Tibial nerve (tissue), 3 donors: ENCODE results near the gene FAM107B.

Experiments
- POLR2A ChIP-seq, 2 donors: fragments of 450-650 bp; IDR thresholded peaks; one replicate each; pipeline ENCODE4 v1.6.1; 2017; ENCODE audit warnings: antibody characterized with exemption in 2 of 2, mild to moderate bottlenecking in 2 of 2, moderate library complexity in 2 of 2
- TF ChIP-seq, protein P1 (sequence below), 5 experiments: fragments of 200-600 bp in 3 of 5; fragments of 450-650 bp in 2 of 5; sonication (generic) in 3 of 5; IDR thresholded peaks; one replicate each; pipeline ENCODE4 v1.5.1; 2016 to 2019; ENCODE audit warnings: antibody characterized with exemption in 5 of 5, mild to moderate bottlenecking in 3 of 5, moderate library complexity in 2 of 5

DNA sequence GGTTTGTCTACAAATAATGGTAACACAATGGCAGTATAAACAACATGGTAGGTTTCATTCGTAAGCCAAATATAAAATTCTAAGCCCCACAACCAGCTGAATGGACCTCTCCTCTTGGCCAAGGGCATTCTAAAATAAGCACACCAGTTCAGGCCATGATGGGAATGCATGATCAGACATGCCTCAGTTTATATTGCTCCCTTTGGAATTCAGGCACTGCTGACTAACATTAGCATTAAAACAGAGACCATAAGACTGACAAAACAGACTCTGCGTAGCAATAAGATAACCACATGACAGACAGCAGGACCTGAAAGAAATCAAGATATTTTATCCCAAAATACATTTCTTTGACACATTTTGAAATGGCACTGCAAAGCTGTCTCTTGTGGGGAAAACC, 125.8 kb downstream of the FAM107B start:
- TF ChIP-seq, protein P1, sequence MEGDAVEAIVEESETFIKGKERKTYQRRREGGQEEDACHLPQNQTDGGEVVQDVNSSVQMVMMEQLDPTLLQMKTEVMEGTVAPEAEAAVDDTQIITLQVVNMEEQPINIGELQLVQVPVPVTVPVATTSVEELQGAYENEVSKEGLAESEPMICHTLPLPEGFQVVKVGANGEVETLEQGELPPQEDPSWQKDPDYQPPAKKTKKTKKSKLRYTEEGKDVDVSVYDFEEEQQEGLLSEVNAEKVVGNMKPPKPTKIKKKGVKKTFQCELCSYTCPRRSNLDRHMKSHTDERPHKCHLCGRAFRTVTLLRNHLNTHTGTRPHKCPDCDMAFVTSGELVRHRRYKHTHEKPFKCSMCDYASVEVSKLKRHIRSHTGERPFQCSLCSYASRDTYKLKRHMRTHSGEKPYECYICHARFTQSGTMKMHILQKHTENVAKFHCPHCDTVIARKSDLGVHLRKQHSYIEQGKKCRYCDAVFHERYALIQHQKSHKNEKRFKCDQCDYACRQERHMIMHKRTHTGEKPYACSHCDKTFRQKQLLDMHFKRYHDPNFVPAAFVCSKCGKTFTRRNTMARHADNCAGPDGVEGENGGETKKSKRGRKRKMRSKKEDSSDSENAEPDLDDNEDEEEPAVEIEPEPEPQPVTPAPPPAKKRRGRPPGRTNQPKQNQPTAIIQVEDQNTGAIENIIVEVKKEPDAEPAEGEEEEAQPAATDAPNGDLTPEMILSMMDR (IDR thresholded peaks at IDR 0.05) = no peak
- no peak for TF ChIP-seq POLR2A (IDR thresholded peaks at IDR 0.05)
